ENCODE measurements around the gene BCL2.

DNA sequence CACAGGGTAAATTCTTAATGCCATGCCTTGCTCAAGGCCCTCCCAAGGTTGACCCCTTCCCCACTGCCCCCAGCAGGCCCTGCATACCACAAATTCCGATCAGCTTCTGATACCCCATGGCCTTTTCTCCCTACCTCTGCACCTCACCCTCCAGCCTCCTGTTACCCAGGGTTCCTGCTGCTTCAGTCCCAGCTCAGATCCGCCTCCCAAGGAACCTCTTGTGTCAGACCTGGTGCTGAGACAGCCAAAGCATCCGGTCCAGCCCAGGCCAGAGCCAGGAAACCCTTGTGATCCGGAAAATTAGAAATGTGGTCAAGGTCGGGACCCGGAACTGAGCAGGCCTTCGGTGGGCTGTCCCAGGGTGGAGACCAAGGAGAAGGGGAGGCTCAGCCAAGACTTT is 231.3 kb downstream of the BCL2 start:
- TF ChIP-seq, protein P1, sequence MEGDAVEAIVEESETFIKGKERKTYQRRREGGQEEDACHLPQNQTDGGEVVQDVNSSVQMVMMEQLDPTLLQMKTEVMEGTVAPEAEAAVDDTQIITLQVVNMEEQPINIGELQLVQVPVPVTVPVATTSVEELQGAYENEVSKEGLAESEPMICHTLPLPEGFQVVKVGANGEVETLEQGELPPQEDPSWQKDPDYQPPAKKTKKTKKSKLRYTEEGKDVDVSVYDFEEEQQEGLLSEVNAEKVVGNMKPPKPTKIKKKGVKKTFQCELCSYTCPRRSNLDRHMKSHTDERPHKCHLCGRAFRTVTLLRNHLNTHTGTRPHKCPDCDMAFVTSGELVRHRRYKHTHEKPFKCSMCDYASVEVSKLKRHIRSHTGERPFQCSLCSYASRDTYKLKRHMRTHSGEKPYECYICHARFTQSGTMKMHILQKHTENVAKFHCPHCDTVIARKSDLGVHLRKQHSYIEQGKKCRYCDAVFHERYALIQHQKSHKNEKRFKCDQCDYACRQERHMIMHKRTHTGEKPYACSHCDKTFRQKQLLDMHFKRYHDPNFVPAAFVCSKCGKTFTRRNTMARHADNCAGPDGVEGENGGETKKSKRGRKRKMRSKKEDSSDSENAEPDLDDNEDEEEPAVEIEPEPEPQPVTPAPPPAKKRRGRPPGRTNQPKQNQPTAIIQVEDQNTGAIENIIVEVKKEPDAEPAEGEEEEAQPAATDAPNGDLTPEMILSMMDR (IDR thresholded peaks at IDR 0.05): no peak
- no peak for TF ChIP-seq EZH2phosphoT487 (IDR thresholded peaks at IDR 0.05)
